Left hindlimb (tissue), 1 donor: Measurements from ENCODE around the gene DDIAS.
"Not testable (repeated sequence)": the region's sequence is repeated elsewhere in the genome, so short reads cannot be mapped to it uniquely, and the experiment has no call there.

Experiments
- DNase-seq: peaks from one replicate; pipeline ENCODE4 v3.0.0-alpha.2; 2018

The DDIAS gene, protein sequence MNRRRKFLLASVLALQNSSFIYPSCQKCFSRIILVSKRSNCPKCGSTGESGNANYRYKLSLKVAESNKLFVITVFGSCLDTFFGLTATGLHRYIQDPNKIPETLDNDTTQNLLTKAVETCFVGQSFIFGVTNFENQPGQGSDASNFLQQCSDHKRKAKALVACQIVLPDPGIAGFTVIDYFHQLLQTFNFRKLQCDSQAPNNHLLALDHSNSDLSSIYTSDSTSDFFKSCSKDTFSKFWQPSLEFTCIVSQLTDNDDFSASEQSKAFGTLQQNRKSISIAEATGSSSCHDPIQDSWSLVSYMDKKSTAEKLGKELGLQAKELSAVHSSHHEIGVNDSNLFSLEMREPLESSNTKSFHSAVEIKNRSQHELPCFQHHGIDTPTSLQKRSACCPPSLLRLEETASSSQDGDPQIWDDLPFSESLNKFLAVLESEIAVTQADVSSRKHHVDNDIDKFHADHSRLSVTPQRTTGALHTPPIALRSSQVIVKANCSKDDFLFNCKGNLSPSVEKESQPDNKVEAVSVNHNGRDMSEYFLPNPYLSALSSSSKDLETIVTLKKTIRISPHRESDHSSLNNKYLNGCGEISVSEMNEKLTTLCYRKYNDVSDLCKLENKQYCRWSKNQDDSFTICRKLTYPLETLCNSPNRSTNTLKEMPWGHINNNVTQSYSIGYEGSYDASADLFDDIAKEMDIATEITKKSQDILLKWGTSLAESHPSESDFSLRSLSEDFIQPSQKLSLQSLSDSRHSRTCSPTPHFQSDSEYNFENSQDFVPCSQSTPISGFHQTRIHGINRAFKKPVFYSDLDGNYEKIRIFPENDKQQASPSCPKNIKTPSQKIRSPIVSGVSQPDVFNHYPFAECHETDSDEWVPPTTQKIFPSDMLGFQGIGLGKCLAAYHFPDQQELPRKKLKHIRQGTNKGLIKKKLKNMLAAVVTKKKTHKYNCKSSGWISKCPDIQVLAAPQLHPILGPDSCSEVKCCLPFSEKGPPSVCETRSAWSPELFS

DNA sequence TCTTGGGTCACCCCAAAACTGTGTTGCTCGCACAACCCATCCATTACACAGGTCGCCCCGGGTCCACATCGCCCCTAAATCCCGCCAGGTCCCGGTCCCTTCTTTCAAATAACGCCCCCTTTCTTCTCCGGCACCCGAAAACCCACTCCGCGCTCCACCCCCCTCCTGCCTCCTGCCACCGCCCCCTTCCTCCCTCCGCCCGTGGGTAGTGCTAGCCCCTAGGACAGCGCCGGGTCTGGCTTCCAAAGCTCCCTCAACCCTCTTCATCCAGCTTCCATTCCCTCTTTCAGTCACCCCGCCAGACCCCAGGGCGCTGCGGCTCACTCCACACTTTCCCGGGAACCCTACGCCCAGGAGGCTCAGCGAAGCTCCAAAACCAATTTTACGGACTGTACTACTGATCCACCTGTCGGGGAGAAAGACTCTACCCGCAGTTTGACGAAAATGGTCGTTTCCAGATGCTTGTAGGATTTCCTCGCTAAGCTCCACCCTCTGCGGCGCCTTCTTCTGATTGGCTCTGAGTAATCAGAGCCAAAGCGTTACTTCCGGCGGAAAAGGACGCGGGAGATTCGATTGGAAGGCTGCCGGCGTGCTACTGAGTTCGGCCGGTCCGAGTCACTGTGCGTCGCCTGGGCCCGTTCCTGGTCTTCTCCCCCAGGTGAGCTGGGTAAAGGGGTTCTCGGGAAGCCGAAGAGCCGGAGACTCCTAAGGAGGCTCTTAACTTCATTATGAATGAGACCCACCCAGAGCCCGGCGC lies at the start of gene DDIAS:
TSS of gene DDIAS (plus strand) at position 572 of the 757 bp plus-strand sequence. CDS start 13,003 bp downstream, outside the sequence.
- peak; percentile 95 for DNase-seq

DNA sequence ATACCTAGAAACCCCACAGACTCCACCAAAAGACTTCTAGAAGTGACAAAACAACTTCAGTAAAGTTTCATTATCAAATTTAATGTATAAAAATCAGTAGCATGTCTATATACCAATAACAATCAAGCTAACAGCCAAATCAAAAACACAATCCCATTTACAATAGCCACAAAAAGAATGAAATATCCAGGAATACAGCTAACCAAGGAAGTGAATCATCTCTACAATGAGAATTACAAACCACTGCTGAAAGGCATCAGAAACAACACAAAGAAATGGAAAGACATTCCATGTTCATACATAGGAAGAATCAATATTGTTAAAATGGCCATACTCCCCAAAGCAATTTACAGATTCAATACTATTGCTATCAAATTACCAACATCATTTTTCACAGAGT lies 47.3 kb upstream of the DDIAS start:
- no peak for DNase-seq

DNA sequence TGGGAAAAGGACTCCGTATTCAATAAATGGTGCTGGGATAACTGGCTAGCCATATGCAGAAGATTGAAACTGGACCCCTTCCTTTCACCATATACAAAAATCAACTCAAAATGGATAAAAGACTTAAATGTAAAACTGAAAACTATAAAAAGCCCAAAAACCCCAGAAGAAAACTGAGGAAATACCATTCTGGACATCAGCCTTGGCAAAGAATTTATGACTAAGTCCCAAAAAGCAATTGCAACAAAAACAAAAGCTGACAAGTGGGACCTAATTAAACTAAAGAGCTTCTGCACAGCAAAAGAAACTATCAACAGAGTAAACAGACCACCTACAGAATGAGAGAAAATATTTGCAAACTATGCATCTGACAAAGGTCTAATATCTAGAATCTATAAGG lies 46.6 kb upstream of the DDIAS start:
- not testable (repeated sequence) for DNase-seq

DNA sequence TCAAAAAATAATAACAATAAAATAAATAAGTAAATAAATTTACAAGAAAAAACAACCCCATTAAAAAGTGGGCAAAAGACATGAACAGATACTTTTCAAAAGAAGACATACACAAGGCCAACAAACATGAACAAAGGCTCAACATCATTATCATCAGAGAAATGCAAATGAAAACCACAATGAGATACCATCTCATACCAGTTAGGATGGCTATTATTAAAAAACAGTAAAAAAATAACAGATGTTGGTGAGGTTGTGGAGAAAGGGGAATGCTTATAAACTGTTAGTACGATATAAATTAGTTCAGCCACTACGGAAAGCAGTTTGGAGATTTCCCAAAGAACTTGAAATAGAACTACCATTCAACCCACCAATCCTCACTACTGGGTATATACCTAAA lies 45.9 kb upstream of the DDIAS start:
- no peak for DNase-seq

DNA sequence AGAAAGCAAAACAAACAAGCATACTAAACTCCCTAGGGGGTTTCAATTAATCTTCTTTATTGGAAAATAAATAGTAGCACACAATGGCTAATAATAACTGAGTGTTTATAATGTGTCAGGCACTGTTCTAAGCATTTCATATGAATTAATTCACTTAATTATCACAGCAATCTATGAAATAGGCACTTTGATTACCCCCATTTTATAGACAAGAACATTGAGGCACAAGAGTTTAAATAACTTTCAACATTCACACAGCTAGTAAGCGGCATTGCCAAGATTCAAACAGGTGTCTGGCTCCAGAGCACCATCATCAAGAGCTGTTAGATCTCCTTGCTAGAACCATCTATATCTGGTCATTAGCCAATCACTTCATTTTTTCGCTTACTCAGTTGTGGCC lies 44.4 kb upstream of the DDIAS start:
- DNase-seq, result no peak

DNA sequence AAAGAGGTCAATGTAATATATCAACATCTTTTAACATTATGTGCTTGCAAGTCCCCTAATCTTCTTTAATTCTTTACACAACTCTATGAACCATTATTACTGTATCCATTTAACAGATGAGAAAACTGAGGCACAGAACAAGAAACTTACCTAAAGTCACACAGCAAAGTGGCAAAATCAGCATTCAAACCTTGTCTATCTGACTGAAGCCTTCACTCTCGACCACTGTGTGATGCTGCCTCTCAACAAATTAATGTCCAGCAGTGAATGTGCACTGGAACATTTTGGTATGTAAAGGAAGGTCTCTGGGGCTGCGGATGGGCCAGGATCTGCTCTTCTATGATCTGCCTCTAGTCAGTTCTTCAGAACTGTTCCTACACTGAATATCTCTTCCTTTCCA lies 43.4 kb upstream of the DDIAS start:
- DNase-seq, result no peak

DNA sequence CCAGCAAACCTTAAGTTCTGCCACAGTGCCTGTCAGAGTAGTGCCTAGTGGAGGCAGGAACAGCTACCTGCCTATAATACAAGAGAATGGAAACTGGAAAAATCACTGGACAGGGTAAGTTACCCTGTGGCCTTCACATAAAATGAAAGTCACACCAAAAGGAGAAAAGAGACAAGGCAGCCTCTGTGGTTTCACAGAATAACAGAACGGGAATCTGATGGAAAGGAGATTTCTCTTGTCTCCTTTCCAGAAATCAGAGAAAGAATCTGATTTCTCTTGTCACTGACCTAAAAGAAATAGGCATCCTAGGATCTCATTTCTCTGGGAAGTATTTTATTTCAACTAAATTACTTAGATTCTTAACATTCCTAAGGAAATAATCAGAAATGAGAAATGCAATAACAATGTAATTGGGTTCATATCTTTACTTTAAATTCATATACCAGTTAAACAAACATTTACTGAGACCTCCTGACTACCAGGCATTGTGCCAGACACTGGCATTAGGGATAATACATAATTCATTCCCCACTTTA lies 42.9 kb upstream of the DDIAS start:
- DNase-seq, result no peak

DNA sequence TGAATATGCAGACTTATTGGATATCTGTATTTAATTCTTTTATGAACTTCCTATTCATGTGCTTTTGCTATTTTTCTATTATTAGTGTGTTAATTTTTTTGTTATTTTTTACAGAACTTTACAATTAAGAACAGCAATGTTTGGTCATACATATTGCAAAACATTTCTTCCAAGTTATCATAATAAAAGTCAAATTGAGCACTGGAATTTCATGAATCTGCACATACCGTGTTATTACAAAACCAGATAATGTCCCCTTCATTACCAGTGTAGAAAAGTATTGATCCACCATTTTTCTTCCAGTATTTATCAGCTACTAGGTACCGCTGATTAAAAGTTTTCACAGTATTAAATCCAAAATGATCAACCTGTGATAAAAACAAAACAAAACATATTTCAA lies 41.8 kb upstream of the DDIAS start:
- no peak for DNase-seq

DNA sequence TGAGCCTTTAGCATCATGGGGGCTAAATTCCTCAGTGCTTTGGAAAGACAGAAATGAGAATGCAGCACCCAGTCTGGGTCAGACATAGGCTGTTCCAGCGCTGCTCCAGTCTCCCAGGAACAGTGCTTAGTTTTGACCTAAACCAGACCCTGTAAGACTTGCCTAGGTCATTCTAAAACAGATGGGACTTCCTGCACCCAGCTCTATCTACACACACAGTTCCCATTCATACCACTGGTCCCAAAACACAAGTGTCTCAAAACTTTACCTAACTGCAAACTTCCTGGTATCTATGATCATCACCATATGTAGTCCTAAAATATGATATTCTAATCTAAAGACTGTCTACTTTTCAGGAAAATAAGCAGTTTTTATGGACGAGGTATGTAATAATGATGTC lies 39.2 kb upstream of the DDIAS start:
- no peak for DNase-seq

DNA sequence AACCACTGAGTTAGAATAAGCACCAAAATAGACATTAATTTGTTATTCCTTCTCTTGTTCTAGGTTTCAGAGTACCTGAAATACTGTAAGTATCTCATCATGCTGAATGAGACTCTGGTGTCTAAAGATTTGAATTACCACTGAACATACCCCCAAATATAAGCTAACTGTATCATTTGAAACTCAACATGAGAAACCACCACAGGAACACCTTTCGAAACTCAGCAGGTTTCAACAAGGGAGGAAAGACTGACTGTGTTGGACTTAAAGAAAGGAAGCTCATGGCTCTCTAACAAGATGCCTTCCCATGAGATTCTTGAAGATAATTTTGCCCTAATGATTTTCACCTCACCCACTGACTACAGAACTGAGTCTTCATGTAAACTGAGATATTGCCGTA lies 38.3 kb upstream of the DDIAS start:
- no peak for DNase-seq

DNA sequence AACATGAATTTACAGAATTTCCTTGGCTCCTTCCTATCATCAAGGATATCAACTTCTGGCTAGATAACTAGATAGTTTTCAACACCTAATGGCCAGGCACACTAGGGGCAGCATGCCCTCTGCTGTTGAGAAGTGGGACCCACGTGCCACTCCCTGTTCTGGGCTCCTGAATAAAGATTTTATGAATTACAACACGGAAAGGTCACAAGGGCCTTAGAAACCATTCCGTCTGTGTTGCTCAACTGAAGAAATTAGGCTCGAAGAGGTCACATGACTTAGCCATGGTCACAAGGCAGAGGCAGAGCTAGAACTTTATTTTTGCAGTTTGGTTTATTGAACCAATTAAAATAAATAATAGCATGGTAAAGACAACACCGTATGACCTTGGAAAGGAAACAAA lies 37.3 kb upstream of the DDIAS start:
- DNase-seq, result no peak

DNA sequence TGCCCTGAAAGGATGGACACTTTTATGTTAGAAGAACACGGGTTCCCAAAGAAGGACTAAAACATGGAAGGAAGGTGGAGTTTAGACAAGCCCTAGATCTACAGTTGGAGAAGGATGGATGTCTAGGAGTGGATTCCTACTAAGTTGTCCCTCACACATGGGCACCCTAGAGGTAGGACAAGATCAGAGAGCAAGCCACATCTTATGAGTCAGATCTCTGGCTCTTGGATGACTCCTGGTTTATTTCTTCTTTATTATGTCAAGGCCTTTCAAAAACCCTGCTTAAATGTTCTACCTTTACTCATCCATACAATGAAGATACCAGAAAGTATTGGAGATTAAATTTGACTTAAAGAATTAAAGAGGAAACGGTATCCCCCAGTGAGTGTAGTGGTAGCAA lies 35.7 kb upstream of the DDIAS start:
- DNase-seq, result no peak

DNA sequence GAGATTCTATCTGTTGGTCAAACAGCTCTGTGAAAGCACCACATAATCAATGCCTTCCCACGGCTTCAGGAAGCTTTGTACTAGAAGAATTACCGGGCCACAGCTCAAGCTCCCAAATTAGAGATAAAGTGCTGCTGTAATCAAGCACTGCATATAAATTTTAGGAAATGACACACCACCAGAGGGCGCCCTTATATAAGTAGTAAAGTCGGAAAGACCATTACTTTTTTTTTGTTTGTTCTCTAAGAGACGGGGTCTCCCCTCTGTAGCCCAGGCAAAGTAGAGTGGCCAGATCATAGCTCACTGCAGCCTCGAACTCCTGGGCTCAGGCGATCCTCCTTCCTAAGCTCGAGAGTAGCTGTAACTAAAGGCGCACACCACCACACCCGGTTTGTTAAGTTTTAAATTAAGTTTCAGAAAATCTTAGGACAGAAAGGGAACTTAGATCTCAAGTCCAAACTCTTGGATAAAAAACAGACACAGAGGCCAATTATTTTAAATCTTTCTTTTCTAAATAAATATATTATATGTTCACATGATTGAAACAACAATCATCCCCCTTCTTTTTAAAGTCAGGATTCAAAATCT lies 33.9 kb upstream of the DDIAS start:
- peak; percentile 55 for DNase-seq

DNA sequence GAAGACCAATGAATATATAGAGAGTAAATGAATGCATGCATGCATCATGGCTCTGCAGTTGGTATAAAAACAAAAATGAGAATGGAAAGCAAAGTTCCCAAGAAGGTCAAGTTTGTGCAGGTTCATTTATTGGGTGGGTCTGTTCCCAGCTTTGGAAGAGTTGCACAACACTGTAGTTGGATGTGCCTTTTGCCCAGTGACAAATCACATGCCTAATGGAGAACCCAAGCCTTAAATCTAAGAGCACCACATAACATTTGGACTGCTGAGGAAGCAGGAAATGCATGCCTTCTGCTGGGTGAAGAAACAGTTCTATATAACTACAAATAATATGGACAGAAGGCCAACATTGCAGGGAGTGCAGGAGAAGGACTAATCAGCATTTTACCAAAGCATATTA lies 31.9 kb upstream of the DDIAS start:
- no peak for DNase-seq

DNA sequence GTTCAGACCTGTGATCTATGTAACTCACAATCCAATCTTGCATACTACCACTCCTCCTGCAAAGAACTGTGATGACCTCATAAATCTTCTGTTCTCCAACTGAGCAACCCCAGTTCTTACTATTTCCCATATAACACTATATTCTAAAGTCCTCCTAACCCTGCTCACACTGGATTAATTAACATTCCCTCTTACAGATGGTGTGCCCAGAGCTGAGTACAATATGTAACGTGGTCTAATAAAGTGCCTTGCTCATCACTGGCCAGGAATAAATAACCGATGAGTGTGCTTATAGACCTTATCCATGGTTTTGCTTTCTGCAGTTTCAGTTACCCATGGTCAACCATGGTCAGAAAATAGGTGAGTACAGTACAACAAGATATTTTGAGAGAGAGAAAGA lies 29.9 kb upstream of the DDIAS start:
- no peak for DNase-seq

DNA sequence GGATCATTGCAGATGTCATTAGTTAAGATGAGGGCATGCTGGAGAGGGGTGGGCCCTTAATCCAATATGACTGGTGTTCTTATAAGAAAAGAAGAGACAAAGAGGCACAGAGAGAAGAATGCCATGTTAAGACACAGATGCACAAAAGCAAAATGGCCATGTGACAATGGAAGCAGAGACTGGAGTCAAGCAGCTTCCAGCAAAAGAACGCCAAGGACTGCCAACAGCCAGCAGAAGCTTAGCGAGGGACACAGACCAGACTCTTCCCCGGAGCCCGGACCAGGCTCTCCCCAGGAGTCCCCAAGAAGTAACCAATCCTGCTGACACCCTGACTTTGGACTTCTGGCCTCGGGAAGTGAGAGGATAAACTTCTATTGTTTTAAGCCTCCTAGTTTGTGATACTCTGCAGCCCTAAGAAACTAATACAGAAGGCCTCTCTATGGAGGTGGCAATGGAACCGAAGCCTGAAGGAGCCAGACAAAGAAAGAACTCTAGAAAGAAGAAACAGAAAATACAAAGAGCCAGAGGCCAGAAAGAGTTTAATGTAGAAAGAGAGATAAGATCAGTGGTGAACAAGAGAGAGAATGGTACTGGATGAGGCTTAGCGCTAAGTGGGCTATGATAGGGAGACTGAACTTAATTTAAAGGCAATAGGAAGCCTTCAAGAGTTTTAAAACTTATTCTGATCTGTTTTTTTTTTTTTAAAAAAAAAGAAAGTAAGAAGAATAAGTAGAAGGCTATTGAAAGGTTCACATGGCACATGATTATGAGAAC lies 29.0 kb upstream of the DDIAS start:
- DNase-seq, result no peak

DNA sequence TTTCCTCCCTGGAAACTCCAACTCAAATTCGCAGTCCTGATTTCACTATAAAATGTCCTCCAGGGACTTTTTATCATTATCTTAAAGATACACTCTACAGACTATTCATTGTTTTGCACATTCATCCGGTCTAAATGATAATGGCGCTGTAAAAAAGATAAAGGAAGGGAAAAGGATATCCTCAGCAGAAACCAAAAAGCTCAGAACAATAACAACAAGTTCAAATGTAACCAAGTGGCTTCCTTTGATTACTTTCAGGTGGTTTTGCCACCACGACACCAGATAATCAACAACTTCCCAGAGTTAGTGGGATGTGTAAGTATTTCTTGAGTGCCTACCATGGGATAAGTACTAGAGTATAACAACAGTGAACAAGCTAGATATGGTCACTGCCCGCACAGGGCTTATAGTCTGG lies 27.6 kb upstream of the DDIAS start:
- DNase-seq, result no peak

DNA sequence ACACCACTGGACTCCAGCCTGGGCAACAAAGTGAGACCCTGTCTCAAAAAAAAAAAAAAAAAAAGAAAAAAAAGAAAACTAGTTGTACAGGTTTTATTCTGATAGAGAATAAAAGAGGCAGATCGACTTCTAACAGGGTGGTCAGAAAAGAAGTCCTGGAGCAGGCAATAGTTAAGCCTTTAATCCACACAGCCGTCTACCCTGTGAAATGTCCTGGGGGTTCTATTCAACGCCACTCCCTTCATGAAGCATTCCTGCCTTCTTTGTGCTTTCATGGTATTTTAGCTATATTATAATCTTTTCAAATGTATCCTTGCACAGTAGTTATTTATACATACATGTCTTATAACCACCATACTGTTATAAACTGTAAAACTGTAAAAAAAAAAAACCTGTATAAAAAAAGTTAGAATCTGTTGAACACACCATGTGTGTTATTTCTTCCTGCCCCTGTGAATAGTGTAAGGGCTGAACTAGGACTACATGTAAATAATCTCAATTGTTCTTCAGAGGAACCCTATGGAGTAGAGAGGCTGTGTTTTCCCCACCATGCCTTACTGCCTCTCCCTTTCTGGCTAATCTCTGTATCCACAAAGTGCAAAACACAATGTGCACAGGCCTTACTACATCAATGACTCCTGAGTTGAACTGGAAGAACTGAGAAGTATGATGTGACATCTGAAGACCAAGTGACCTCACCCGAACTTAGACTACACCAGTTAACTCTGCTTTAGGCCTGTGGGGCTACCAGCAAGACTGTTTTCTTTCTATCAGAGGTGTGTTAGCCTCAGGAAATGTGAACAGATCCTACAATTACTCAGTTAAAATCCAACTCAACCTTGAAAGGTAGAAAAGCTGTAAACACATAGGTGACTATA lies 26.7 kb upstream of the DDIAS start:
- DNase-seq, result no peak

DNA sequence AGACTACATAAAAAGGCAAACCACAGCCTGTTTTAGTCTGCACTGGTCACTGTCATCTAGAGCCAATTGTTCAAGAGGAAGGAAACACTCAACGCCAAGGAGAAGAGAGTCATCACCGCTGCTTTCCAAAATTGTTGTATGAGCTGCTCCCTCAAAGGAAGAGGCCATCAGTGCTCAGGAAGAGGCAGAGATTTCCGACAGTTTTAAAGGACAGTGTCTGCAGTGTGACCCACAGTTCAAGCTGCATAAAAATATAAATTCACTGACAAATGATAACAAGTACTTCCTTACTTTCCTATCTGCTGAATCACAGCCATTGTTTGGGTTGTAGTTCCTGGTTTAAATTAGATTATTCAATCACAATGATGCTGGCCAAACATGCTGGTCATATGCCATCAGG lies 17.7 kb upstream of the DDIAS start:
- DNase-seq, result no peak
